HG03575 (cell line): ENCODE data around the gene TRMT1L.

Source experiments
- ATAC-seq: cut with Tn5 transposase; IDR thresholded peaks from one replicate; pipeline ENCODE4 v1.9.1; 2021; ENCODE audit not compliant: unreplicated experiment, insufficient number of reproducible peaks, low FRiP score; ENCODE audit errors: extremely low read depth

TRMT1L gene

GRCh38 chr1:185132534-185132933 is 24.2 kb downstream of the TRMT1L start:
- no peak for ATAC-seq

GRCh38 chr1:185129708-185130107 is 27.0 kb downstream of the TRMT1L start:
- ATAC-seq, result no peak

GRCh38 chr1:185112356-185112755 is 44.4 kb downstream of the TRMT1L start:
- ATAC-seq, result no peak

GRCh38 chr1:185111873-185112272 is 44.9 kb downstream of the TRMT1L start:
- no peak for ATAC-seq

- no peak for ATAC-seq
These were observed 46.6 kb downstream of the TRMT1L start for GRCh38 chr1:185110145-185110544.

GRCh38 chr1:185108321-185108720 is 48.4 kb downstream of the TRMT1L start:
- ATAC-seq, result no peak

- ATAC-seq, result no peak
These were observed 51.6 kb downstream of the TRMT1L start for GRCh38 chr1:185105121-185105520.

GRCh38 chr1:185104083-185104482 is 52.7 kb downstream of the TRMT1L start:
- no peak for ATAC-seq

GRCh38 chr1:185096531-185096930 is 60.2 kb downstream of the TRMT1L start:
- ATAC-seq, result no peak

- no peak for ATAC-seq
These were observed 62.0 kb downstream of the TRMT1L start for GRCh38 chr1:185094761-185095160.

- ATAC-seq, result no peak
These were observed 65.3 kb downstream of the TRMT1L start for GRCh38 chr1:185091480-185091879.

GRCh38 chr1:185087746-185088145 is 69.0 kb downstream of the TRMT1L start:
- no peak for ATAC-seq

GRCh38 chr1:185087101-185087500 is 69.7 kb downstream of the TRMT1L start:
- no peak for ATAC-seq

- ATAC-seq, result no peak
These were observed 72.9 kb downstream of the TRMT1L start for GRCh38 chr1:185083818-185084217.

GRCh38 chr1:185080422-185080821 is 76.3 kb downstream of the TRMT1L start:
- no peak for ATAC-seq

- no peak for ATAC-seq
These were observed 79.4 kb downstream of the TRMT1L start for GRCh38 chr1:185077374-185077773.

- no peak for ATAC-seq
These were observed 81.3 kb downstream of the TRMT1L start for GRCh38 chr1:185075476-185075875.

GRCh38 chr1:185074307-185074706 is 82.4 kb downstream of the TRMT1L start:
- ATAC-seq, result no peak

GRCh38 chr1:185073725-185074124 is 83.0 kb downstream of the TRMT1L start:
- ATAC-seq, result no peak

GRCh38 chr1:185070051-185070450 is 86.7 kb downstream of the TRMT1L start:
- ATAC-seq, result no peak

- ATAC-seq, result no peak
These were observed 87.5 kb downstream of the TRMT1L start for GRCh38 chr1:185069202-185069772.
